ENCODE results near the gene NFATC2.
A peak's percentile ranks its signal among the peaks of the same experiment; 100 is the strongest.

Gene NFATC2

DNA sequence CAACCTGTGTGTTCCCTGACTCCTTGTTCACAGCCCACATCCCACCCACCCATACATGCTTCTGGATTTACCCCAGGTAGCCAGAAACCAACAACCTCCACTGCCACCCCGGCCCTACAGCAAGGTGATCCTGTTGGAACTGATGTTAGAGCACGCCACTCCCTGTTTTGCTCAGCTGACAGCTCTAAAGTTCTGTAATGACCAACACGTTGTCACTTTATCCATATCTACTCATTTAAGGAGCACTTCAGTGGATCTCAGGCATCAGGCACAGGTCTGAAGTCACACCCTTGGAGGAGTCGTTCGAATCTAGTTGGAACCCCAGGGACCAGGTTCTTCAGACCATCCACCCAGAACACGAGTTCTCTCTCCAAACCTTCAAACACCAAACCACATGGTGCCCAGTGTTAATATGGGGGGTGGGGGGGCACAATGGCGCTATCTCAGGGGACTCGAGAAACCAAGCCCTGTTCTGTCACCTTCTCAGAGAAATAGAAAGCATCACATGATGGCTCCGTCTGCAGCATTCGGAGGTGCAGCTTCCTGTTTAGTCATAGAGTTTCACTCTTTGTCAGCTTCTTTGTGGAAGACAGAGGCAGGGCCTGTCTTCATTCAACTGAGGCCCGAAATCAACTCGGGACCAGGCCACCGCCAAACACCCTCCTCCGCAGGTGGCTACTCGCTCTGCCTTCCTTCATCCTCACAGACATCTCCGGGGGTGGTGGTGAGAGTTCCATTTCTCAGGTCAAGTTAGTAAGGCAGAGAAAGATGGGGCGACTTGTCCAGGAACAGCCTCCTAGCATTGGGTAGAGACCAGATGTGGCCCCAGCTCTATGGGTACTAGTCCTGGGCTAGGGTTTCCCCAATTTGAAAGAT lies 142.2 kb downstream of the NFATC2 start:
- peak; percentile 50 to 78 for DNase-seq (ENCODE audit: extremely low read depth in 1 of 2, low read depth in 1 of 2)

GRCh38 chr20:51399006-51399890 lies 143.3 kb downstream of the NFATC2 start:
- DNase-seq (ENCODE audit: extremely low read depth in 1 of 2, low read depth in 1 of 2) = no peak

- no peak for DNase-seq (ENCODE audit: extremely low read depth in 1 of 2, low read depth in 1 of 2)
Observed at GRCh38 chr20:51398552-51398951, 144.0 kb downstream of the NFATC2 start.

DNA sequence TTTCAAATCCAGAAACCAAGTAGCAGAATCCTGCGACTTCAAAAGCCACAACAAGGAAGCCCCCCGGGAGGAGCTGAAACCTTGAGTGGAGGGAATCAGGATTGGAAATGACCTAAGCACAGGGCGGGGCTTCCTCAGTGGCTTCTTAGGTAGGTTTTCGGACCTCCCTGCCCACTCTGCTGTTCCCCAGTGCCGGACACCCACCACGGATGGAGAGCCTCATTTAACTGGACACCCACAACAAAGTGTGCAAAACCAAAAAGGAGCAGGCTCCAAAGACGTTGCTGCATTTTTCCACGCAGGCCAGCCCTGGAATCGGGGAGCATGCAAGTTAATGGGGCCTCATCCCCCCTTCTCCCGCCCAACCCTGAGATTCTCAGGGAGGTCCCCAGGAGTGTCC lies 144.4 kb downstream of the NFATC2 start:
- DNase-seq (ENCODE audit: extremely low read depth in 1 of 2, low read depth in 1 of 2) = no peak

DNA sequence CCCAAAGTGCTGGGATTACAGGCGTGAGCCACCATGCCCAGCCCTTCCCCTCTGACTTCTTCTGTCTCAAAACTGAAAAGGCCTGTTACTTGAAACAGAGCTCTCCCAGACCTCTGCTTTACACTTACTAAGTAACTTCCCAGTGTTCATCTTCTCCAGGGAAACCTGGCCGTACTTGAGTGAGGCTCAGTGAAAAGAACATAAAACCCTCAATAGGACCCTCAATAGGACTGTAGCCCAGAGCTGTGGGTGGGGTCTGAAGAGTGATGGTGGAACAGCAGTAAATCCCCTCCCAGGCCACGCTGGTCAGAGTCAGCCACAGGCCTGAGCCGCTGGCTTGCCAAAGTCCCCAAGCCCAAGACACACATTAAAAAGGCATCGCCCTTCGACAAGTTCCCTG lies 145.4 kb downstream of the NFATC2 start:
- DNase-seq (ENCODE audit: extremely low read depth in 1 of 2, low read depth in 1 of 2) = no peak

DNA sequence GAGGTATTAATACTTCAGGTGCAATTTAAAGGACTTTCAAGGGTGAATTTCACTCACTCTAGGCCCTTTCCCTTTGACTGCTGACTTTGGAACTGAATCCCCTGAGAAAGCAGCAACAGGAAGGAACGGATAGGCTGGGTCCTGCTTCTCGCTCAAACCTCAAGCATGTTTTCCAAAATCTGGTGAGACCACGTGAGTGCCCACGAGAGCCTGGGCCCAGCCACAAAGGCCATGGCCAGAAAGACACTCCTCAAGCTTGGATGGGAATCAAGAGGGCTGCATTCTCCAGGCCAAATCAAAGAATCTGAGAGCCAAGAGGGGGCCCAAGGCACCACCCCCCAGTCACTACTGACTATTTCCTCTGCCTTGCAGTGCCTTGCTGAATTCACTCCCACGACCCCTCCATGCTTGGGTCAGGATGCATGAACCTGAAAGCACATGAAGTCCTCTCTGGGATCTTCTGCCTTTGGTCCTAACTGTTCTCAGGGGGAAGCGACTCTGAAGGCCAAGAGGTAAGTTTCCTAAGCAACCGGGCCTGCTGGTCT lies 146.1 kb downstream of the NFATC2 start:
- DNase-seq (ENCODE audit: extremely low read depth in 1 of 2, low read depth in 1 of 2) = no peak

DNA sequence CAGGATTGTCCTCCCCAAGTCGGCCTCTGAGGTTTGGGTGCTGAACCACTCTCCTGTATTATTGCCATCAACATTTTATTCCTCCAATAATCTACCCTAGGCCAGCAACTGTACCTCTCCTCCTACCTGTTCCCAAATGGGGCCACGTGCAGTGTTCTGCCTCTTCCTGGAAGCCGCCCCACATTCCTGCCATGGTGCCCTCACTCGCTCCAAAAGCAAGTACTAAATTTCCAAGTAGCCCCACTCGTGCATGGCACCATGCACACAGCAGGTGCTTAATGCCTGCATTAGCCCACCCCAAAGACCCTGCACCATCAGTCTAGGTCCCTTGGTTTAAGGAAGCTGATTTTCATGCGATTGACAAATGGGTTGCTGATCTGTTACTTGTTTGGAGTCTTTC lies 147.8 kb downstream of the NFATC2 start:
- no peak for DNase-seq (ENCODE audit: extremely low read depth in 1 of 2, low read depth in 1 of 2)

GRCh38 chr20:51393571-51393970 lies 148.9 kb downstream of the NFATC2 start:
- DNase-seq (ENCODE audit: extremely low read depth in 1 of 2, low read depth in 1 of 2) = no peak

DNA sequence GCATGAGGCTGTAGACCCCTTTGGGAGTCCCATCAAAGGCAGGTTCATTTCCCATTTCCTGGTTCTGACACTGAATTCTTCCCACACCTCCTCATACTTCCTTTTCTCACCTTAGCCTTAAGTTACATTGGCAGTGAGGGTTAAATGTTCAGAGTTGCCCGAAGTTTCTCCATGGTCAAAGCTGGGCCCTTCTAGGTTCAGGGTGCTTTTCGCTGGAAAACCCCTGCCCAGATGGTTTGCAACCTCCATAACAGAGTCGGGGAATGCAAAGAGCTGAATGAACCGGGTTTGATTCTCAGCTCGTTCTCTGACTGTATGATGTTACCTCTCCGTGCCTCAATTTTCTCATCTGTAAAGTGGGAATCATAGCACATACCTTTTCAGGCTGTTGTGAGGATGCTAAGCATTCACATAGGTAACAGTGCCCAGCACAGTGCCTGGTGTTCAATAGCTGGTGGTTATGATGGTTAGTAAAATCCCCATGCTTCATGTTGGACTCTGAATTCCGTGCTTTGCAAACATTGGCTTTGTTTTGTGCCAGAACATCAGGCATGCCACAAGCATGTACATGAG lies 149.8 kb downstream of the NFATC2 start:
- DNase-seq (ENCODE audit: extremely low read depth in 1 of 2, low read depth in 1 of 2) = no peak

- DNase-seq (ENCODE audit: extremely low read depth in 1 of 2, low read depth in 1 of 2) = no peak
Observed at GRCh38 chr20:51391926-51392325, 150.6 kb downstream of the NFATC2 start.

- DNase-seq (ENCODE audit: extremely low read depth in 1 of 2, low read depth in 1 of 2) = no peak
Observed at GRCh38 chr20:51389543-51390264, 152.8 kb downstream of the NFATC2 start.

DNA sequence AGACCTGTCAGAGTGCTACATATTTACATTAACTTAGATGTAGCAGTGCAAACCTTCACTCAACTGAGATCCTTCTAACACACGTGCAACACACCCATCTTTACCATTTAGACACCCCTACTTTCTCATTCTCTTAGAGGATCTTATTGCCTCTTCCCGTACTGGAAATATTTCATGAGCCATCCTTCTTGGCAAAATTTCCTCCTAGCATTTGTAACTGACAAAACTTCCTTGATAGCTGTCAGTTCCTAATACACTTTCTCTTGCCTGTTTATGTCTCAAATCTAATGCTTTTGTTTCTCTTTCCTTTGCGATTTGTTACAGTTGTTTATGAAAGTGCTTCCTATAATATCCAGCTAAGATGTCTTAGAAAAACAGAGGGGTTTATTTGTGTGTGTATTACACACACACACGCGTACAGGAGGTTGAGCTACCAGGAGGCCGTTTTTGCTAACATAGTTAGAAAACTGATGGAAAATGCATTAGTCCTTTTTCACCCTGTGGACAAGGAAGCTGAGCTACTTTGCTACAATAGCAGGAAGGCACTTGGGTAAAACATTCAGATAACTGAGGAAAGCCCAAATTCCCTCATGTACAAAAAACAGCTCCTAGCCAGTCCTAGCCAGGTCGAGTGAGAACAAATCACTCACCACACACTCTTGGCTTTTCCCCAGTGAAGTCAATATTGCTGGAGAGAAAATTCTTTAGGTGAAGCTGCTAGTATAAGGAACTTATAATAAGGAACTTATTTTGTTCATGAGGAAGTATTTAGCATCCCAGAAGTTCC lies 153.6 kb downstream of the NFATC2 start:
- DNase-seq (ENCODE audit: extremely low read depth in 1 of 2, low read depth in 1 of 2) = no peak

- DNase-seq (ENCODE audit: extremely low read depth in 1 of 2, low read depth in 1 of 2) = no peak
Observed at GRCh38 chr20:51388227-51388626, 154.3 kb downstream of the NFATC2 start.

DNA sequence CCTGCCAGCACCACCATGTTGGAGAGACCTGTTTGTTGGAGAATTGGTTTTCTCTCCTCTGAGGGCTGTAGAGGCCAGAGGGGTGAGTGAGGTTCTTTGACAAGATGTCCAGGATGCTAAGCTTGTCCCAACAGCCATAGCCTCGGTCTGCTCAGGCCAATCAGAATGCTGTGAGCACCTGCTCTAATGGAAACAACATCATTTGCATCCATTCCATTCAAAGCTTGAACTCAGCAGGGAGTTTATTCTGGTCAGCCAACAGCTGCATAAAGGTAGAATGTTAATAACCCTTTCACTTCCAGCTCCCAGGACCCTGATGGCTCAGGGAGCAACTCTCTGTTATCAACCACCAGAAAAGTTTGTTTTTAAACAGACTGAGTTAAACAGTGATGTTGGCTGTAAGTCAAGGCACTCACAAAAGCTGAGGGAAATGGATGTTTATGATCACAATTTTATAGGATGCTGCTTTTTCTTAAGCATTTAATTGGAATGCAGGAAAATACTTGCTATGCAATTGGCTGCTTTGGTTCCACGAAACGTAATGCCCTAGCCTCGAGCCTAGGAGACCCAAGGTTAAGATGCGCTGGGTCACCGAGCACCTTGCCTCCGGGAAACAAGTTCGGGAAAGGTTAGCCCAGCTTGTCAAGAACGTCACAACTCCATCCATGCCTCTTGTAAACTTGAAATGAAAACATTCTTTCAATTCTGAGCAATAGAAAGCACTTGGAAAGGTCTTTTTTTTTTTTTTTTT lies 155.2 kb downstream of the NFATC2 start:
- DNase-seq (ENCODE audit: extremely low read depth in 1 of 2, low read depth in 1 of 2) = no peak

DNA sequence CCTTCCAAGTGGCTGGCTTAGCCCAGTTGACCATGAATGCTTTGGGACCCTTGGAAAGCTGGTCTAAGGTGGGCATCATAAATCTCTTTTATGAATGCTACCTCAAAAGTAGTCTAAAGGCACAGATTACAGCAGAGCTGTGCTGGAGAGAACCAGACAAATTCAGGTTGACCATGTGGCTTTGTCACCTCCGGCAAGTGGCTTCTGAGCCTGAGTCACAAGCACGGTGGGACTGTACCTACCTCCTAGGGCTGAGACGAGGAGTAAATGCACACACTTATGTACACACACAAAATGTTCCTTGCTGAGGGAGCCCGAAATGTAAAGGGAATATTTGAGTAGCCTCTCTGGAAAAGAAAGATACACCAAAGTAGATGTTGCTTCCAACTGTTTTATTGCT lies 155.9 kb downstream of the NFATC2 start:
- peak in 1 of 2 donors; percentile 55 for DNase-seq (ENCODE audit: extremely low read depth in 1 of 2, low read depth in 1 of 2)

- no peak for DNase-seq (ENCODE audit: extremely low read depth in 1 of 2, low read depth in 1 of 2)
Observed at GRCh38 chr20:51385646-51386530, 156.6 kb downstream of the NFATC2 start.

DNA sequence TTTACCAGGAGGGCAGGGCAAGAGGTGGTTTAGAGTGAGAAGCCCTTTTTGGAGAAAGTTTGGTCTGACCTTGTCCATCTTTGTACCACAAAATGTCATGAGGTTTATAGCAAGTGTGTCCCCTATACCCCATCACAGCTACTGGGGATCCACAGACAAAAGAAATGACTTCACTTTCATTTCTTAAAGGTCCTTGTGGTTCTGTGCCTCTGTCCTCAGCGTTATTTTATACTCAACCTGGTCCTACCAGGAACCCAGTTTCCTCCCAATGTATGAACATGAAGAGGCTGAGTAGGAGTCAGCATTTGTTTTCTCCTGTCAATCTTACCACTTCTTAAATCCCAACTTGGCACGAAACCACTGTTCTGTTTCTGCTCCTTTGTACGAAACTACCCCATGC lies 157.6 kb downstream of the NFATC2 start:
- no peak for DNase-seq (ENCODE audit: extremely low read depth in 1 of 2, low read depth in 1 of 2)

DNA sequence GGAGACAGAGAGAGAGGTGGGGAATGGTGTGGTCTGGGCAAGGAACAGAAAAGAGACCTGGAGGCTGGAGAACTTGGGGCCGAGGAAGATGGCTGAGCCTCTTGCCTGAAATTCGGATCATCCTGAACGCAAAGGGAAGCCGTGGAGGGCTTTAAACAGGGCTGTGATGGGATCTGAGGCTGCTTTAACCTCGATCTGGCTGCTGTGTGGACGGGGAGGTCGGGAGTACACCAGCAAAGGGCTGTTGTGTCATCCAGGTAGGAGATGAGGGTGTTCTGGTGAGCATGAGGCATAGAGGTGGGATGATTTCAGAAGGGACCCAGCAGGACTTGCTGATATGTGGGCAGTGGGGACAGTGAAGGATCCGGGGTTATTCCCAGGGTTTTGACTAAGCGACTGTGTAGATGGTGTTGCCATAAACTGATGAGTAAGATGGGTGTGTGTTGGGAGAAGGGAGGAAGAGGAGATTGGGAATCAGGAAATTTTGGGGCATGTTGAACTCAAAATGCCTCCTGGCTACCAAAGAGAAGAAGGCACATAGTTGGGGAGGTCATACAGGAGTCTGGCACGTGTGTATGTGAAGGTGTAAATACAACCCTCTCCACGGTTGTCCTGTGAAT lies 158.5 kb downstream of the NFATC2 start:
- no peak for DNase-seq (ENCODE audit: extremely low read depth in 1 of 2, low read depth in 1 of 2)
